ENCODE data around the gene FRYL. TPM values are rescaled to one million over a fixed set of nuclear protein-coding genes. Genes with fewer than 3 reads are reported as not detected.
"Not testable (repeated sequence)": the region's sequence is repeated elsewhere in the genome, so short reads cannot be mapped to it uniquely, and the experiment has no call there.

Gene FRYL
- polyA plus RNA-seq, 1 donor, result 45.7 TPM

DNA sequence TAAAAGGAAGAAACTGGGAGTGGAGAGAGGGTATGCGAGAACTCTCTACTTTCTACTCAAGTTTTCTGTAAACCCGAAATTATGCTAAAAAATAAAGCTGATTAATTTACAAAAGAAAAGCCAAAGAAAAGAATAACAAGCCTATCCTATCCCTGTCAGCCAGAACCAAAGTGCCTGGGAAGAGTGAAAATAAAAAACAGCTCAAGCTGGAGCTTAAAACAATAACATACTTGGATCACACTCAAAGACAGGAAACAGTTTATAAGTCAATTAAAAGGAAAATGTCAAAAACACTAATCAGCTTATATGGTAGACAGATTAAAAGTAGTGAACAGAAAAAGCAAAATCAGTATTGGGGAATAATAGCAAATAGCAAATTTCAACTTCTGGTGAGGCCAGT is 139.4 kb downstream of the FRYL start:
- no peaks in the 10 kb centered on the region for H3K9me3 ChIP-seq (ENCODE audit: control insufficient read depth, low read depth, low read length)
- H3K27me3 ChIP-seq (ENCODE audit: control insufficient read depth, insufficient read depth, low read length), result no peaks in the 10 kb centered on the region
- no peaks in the 10 kb centered on the region for H3K4me1 ChIP-seq (ENCODE audit: control insufficient read depth, insufficient read depth, low read length)
- no CpG with 5 or more reads among the region's 2 CpGs for WGBS (ENCODE audit: insufficient coverage, low lambda C conversion rate)
- no peak overlapping the region for H3K4me3 ChIP-seq (ENCODE audit: low read length)
- no peak overlapping the region for H3K27ac ChIP-seq (ENCODE audit: low read length)
- H3K36me3 ChIP-seq (ENCODE audit: control insufficient read depth, insufficient read depth, low read length), result no peaks in the 10 kb centered on the region
- DNase-seq, result no peak

DNA sequence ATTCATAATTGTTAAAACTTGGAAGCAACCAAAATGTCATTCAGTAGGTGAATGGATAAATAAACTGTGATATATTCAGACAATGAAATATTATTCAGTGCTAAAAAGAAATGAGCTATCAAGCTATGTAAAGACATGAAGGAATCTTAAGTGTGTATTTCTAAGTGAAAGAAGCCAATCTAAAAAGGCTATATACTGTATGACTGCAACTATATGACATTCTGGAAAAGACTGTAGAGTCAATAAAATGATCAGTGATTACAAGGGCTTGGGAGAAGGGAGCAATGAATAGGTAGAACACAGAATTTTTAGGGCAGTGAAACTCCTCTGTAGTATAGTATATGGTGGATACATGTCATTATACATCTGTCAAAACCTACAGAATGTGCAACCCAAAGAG is 139.9 kb downstream of the FRYL start:
- H3K27me3 ChIP-seq (ENCODE audit: control insufficient read depth, insufficient read depth, low read length), result no peaks in the 10 kb centered on the region
- DNase-seq, result no peak

DNA sequence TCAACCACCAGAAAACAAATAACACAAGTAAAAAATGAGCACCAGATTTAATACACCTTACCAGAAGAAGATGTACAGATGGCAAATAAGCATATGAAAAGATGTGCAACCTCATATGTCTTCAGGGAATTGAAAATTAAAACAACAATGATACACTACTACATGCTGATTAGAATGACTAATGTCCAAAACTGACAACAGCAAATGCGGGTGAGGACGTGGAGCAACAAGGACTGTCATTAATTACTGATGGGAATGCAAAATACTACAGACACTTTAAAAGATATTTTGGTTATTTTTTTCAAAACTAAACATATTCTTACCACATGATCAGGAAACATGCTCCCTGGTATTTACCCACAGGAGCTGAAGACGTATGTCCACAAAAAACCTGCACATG is 140.3 kb downstream of the FRYL start:
- DNase-seq, result no peak
- Histone ChIP-seq H3K36me3 (ENCODE audit: control insufficient read depth, insufficient read depth, low read length) (no peaks in the 10 kb centered on the region), H3K27me3 (ENCODE audit: control insufficient read depth, insufficient read depth, low read length) (no peaks in the 10 kb centered on the region), H3K4me1 (ENCODE audit: control insufficient read depth, insufficient read depth, low read length) (no peaks in the 10 kb centered on the region), H3K4me3 (ENCODE audit: low read length) (no peak overlapping the region), H3K27ac (ENCODE audit: low read length) (no peak overlapping the region), H3K9me3 (ENCODE audit: control insufficient read depth, low read depth, low read length) (no peaks in the 10 kb centered on the region)
- 100% methylated on average over 1 of the region's 3 CpGs for WGBS (ENCODE audit: insufficient coverage, low lambda C conversion rate)

More for the DNA sequence above, 139.9 kb downstream of the FRYL start:
- H3K36me3 ChIP-seq (ENCODE audit: control insufficient read depth, insufficient read depth, low read length), result no peaks in the 10 kb centered on the region
- no peak overlapping the region for H3K4me3 ChIP-seq (ENCODE audit: low read length)
- H3K9me3 ChIP-seq (ENCODE audit: control insufficient read depth, low read depth, low read length), result no peaks in the 10 kb centered on the region
- no peaks in the 10 kb centered on the region for H3K4me1 ChIP-seq (ENCODE audit: control insufficient read depth, insufficient read depth, low read length)
- H3K27ac ChIP-seq (ENCODE audit: low read length), result no peak overlapping the region

DNA sequence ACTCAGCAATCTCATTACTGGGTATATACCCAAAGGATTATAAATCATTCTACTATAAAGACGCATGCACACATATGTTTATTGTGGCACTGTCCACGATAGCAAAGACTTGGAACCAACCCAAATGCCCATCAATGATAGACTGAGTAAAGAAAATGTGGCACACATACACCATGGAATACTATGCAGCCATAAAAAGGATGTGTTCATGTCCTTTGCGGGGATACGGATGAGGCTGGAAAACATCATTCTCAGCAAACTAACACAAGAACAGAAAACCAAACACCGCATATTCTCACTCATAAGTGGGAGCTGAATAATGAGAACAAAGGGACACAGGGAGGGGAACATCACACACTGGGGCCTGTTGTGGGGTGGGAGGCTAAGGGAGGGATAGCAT is 141.5 kb downstream of the FRYL start:
- not testable (repeated sequence) for H3K27ac ChIP-seq (ENCODE audit: low read length); H3K4me1 ChIP-seq (ENCODE audit: control insufficient read depth, insufficient read depth, low read length); DNase-seq; H3K9me3 ChIP-seq (ENCODE audit: control insufficient read depth, low read depth, low read length); H3K36me3 ChIP-seq (ENCODE audit: control insufficient read depth, insufficient read depth, low read length); H3K4me3 ChIP-seq (ENCODE audit: low read length); H3K27me3 ChIP-seq (ENCODE audit: control insufficient read depth, insufficient read depth, low read length)
- WGBS (ENCODE audit: insufficient coverage, low lambda C conversion rate), result no CpG with 5 or more reads among the region's 5 CpGs

DNA sequence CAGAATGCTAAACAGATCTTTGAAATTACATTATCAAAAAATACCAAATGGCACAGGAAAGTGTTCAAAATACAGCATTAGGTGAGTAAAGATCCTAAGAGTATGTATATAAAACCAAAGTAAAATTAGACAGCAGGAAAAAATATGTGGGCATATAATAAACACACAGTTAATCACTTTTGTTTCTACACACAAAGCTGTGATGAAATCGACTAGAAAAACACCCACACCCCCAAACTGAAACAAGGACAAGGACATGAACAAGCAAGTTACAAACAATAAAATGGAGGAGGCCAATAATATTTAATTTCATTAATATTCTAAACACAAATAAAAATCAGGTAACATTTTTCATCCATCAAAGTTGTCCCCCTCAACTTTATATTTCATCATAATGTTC is 143.2 kb downstream of the FRYL start:
- H3K4me1 ChIP-seq (ENCODE audit: control insufficient read depth, insufficient read depth, low read length), result no peaks in the 10 kb centered on the region

DNA sequence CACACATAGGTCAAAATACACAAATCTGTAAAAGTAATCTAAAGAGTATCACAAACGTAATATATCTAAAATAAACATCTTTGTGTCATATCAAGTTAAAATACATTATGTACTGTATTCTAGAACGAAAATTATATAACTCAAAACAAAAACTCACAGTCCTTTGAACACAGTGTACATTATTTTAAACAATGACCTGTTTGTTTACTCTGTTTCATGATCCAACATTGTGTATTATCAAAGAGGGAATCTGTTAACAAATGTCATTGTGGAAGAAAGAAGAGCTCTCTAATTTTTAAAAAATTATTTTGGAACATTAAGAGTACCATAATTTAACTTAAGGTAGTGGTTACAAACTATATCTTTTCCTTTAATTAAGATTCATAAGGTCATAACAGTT is 144.1 kb downstream of the FRYL start:
- Histone ChIP-seq H3K9me3 (ENCODE audit: control insufficient read depth, low read depth, low read length) (no peaks in the 10 kb centered on the region), H3K27me3 (ENCODE audit: control insufficient read depth, insufficient read depth, low read length) (no peaks in the 10 kb centered on the region), H3K36me3 (ENCODE audit: control insufficient read depth, insufficient read depth, low read length) (peaks cover 2% of the 10 kb centered on the region), H3K4me1 (ENCODE audit: control insufficient read depth, insufficient read depth, low read length) (no peaks in the 10 kb centered on the region), H3K27ac (ENCODE audit: low read length) (no peak overlapping the region), H3K4me3 (ENCODE audit: low read length) (no peak overlapping the region)
- 50% methylated on average over 1 of the region's 2 CpGs for WGBS (ENCODE audit: insufficient coverage, low lambda C conversion rate)
- DNase-seq, result no peak

More for the DNA sequence above, 143.2 kb downstream of the FRYL start:
- peaks cover 2% of the 10 kb centered on the region for H3K36me3 ChIP-seq (ENCODE audit: control insufficient read depth, insufficient read depth, low read length)
- H3K27me3 ChIP-seq (ENCODE audit: control insufficient read depth, insufficient read depth, low read length), result no peaks in the 10 kb centered on the region
- WGBS (ENCODE audit: insufficient coverage, low lambda C conversion rate), result 57% methylated on average over 1 of the region's 1 CpG
- DNase-seq, result no peak
- no peak overlapping the region for H3K4me3 ChIP-seq (ENCODE audit: low read length)
- H3K9me3 ChIP-seq (ENCODE audit: control insufficient read depth, low read depth, low read length), result no peaks in the 10 kb centered on the region
- no peak overlapping the region for H3K27ac ChIP-seq (ENCODE audit: low read length)

GRCh38 chr4:48635310-48635709 is 144.8 kb downstream of the FRYL start:
- H3K27me3 ChIP-seq (ENCODE audit: control insufficient read depth, insufficient read depth, low read length), result no peaks in the 10 kb centered on the region
- H3K9me3 ChIP-seq (ENCODE audit: control insufficient read depth, low read depth, low read length), result no peaks in the 10 kb centered on the region
- no peak for DNase-seq
- H3K27ac ChIP-seq (ENCODE audit: low read length), result no peak overlapping the region
- no peaks in the 10 kb centered on the region for H3K4me1 ChIP-seq (ENCODE audit: control insufficient read depth, insufficient read depth, low read length)
- H3K36me3 ChIP-seq (ENCODE audit: control insufficient read depth, insufficient read depth, low read length), result peaks cover 2% of the 10 kb centered on the region
- H3K4me3 ChIP-seq (ENCODE audit: low read length), result no peak overlapping the region
- WGBS (ENCODE audit: insufficient coverage, low lambda C conversion rate), result 100% methylated on average over 1 of the region's 3 CpGs

DNA sequence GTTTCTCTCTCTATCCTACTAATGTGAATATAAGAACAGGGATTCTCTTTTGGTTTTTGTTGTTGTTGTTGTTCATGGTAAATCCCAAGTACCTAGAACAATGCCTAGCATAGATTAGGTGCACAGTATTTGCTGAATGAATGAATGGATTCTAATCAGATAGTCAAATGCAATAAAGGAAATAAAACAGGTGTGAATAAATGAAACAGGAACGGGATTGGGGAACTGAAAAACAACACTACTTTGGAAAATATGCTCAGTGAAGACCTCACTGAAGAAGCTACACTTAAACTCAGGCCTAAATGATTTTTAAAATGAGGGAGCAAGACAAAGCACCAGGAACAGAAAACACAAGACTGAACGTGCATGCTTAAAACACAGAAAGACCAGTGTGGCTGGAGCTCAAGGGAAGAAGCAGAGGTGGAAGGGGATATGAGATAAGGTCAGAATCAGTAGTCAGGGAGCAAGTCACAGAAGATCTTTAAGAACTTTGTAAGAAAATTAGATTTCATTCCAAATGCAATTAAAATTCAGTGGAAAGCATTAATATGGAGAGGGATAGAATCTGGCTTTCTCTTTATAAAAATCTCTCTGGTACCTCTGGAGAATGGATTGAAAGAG is 145.3 kb downstream of the FRYL start:
- H3K27me3 ChIP-seq (ENCODE audit: control insufficient read depth, insufficient read depth, low read length), result no peaks in the 10 kb centered on the region
- no peak overlapping the region for H3K27ac ChIP-seq (ENCODE audit: low read length)
- peaks cover 2% of the 10 kb centered on the region for H3K36me3 ChIP-seq (ENCODE audit: control insufficient read depth, insufficient read depth, low read length)
- H3K4me1 ChIP-seq (ENCODE audit: control insufficient read depth, insufficient read depth, low read length), result no peaks in the 10 kb centered on the region
- H3K4me3 ChIP-seq (ENCODE audit: low read length), result no peak overlapping the region
- DNase-seq, result no peak
- 100% methylated on average over 1 of the region's 2 CpGs for WGBS (ENCODE audit: insufficient coverage, low lambda C conversion rate)
- no peaks in the 10 kb centered on the region for H3K9me3 ChIP-seq (ENCODE audit: control insufficient read depth, low read depth, low read length)

DNA sequence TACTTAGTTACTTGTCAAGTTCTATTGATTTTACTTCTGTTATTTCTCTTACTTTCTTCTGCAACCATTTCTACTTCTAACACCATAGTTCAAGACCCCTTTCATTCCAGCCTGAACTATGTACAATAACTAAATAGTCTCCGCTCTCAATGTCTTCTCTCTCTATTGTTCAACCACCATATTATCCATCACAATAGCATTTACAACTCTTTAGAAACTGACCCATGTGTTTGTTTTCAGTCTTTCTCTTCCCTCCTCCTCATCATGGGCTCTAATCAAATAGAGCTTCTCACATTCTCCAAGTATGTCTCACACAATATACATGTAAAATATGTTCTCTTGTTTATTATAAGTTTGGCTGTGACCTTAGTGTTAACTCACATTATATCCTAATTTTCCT is 146.4 kb downstream of the FRYL start:
- Histone ChIP-seq H3K27ac (ENCODE audit: low read length) (no peak overlapping the region), H3K36me3 (ENCODE audit: control insufficient read depth, insufficient read depth, low read length) (peaks cover 2% of the 10 kb centered on the region), H3K27me3 (ENCODE audit: control insufficient read depth, insufficient read depth, low read length) (no peaks in the 10 kb centered on the region), H3K9me3 (ENCODE audit: control insufficient read depth, low read depth, low read length) (no peaks in the 10 kb centered on the region), H3K4me3 (ENCODE audit: low read length) (no peak overlapping the region), H3K4me1 (ENCODE audit: control insufficient read depth, insufficient read depth, low read length) (no peaks in the 10 kb centered on the region)
- no peak for DNase-seq
- 100% methylated on average over 1 of the region's 1 CpG for WGBS (ENCODE audit: insufficient coverage, low lambda C conversion rate)

DNA sequence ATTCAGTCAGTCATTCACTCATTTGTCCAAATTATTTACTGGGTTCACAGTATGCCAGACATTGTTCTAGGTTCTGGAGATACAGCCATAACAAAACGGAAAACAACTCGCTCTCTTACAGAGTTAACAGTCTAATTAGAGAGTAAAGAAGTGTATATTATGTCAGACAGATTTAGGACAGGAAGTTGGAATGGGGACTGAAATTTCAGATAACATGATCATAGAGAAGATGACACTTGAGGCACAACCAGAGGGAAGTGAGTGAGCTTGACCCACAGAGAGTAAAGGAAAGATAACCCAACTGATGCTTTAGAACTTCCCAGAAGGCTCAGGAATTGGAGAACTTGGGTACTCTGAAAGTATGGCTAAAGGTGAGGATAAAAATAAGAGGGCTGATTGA is 150.6 kb downstream of the FRYL start:
- Histone ChIP-seq H3K4me3 (ENCODE audit: low read length) (no peak overlapping the region), H3K36me3 (ENCODE audit: control insufficient read depth, insufficient read depth, low read length) (peaks cover 7% of the 10 kb centered on the region), H3K27me3 (ENCODE audit: control insufficient read depth, insufficient read depth, low read length) (no peaks in the 10 kb centered on the region), H3K9me3 (ENCODE audit: control insufficient read depth, low read depth, low read length) (no peaks in the 10 kb centered on the region), H3K27ac (ENCODE audit: low read length) (no peak overlapping the region), H3K4me1 (ENCODE audit: control insufficient read depth, insufficient read depth, low read length) (no peaks in the 10 kb centered on the region)
- WGBS (ENCODE audit: insufficient coverage, low lambda C conversion rate), result 86% methylated on average over 2 of the region's 2 CpGs
- DNase-seq, result no peak

DNA sequence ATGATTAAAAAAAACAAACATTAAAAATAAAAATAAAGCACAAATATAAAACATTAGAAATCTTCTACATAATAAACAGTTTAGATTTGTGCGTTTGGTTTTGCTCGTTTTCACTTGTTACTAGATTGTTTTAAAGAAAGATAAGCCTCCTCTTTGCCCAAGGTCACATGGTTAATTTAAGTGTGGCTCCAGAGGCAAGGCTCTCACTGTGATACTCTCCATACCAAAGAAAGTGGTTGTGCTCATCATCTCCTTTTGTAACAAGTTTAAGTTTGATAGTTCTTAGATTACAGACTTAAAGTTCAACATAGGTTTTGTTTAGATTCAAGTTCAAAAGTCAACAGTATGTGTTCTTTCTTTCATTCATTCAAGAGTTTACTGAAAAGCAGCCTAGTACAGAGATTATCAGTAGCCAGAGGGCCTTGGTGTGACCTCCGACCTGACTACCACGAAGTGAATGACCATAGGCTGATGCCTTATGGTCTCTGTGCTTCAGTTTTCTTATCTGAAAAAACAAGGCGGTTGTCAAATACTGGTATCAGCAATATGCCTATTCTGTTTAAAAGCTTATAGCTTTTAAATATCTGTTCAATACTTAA is 156.8 kb downstream of the FRYL start:
- Histone ChIP-seq H3K4me3 (ENCODE audit: low read length) (no peak overlapping the region), H3K27ac (ENCODE audit: low read length) (peak overlapping the region; percentile 55), H3K9me3 (ENCODE audit: control insufficient read depth, low read depth, low read length) (no peaks in the 10 kb centered on the region), H3K36me3 (ENCODE audit: control insufficient read depth, insufficient read depth, low read length) (peaks cover 16% of the 10 kb centered on the region), H3K4me1 (ENCODE audit: control insufficient read depth, insufficient read depth, low read length) (peaks cover 23% of the 10 kb centered on the region), H3K27me3 (ENCODE audit: control insufficient read depth, insufficient read depth, low read length) (no peaks in the 10 kb centered on the region)
- peak in 1 of 2 donors; percentile 33 for DNase-seq
- 20% methylated on average over 2 of the region's 5 CpGs for WGBS (ENCODE audit: insufficient coverage, low lambda C conversion rate)

All from large intestine (tissue), 3 donors.